ENCODE results near the gene TNIK. TPM values are rescaled to one million over a fixed set of nuclear protein-coding genes. Genes with fewer than 3 reads are reported as not detected.
"Not testable (repeated sequence)": the region's sequence is repeated elsewhere in the genome, so short reads cannot be mapped to it uniquely, and the experiment has no call there.

Gene TNIK
- total RNA-seq, 2 experiments from 2014 or later: 36.6 to 39.3 TPM

DNA sequence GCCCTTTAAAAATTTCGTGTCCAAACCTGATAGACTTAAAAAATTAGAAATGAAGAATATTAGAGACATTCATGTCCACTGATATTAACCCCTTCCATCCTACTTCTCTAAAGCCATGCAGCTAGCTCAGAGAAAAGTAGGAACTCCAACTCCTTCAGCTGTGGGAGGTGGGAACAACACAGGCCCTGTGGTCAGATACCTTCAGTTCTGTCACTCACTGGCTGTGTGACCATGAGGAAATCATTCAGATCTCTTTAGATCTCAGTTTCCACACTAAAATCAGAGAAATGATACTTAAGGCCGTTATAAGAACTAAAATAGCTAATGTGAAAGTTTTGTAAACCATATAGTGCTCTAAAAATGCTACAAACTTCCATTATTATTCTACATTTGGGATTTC is 209.8 kb downstream of the TNIK start:
- peaks cover 53% of the 10 kb centered on the region for H3K4me1 Mint-ChIP-seq
- H3K9me3 Mint-ChIP-seq (ENCODE audit: low read depth): no peaks in the 10 kb centered on the region
- DNase-seq: no peak
- ATAC-seq: no peak
- no peaks in the 10 kb centered on the region for H3K27me3 Mint-ChIP-seq
- no peak overlapping the region for H3K27ac Mint-ChIP-seq
- H3K36me3 Mint-ChIP-seq: peaks cover 18% of the 10 kb centered on the region
- H3K4me3 Mint-ChIP-seq: no peak overlapping the region
- CTCF ChIA-PET: interaction anchor here (1.3 kb wide), 1 partner anchor 209 kb away, joined by 3 read pairs; no protein-coding TSS in a partner anchor

DNA sequence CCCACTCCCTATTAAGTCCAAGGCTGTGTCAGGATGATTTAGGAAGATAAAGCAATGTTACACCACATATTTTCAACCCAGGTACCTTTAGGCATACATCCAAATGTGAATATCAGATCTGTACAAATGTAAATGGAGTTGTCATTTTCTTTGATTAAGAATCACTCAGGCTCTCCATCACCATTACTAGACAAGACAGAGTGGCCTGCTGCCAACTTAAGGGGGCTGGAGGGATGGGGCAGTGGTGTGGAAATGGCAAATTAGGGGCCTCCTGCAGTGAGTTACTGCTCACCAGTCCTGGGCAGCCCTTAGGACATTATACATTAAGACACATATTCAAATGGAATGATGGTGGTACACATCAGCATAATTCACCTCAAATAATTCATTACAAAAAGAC is 211.0 kb downstream of the TNIK start:
- DNase-seq (no peak), ATAC-seq (peak; percentile 12)
- CTCF ChIA-PET: interaction anchor here (0.7 to 2.6 kb wide), 6 partner anchors 9 to 317 kb away, joined by 3 to 12 read pairs (median 4); partner anchors contain the start of gene TNIK
- peaks cover 41% of the 10 kb centered on the region for H3K4me1 Mint-ChIP-seq
- H3K4me3 Mint-ChIP-seq: no peak overlapping the region
- no peaks in the 10 kb centered on the region for H3K9me3 Mint-ChIP-seq (ENCODE audit: low read depth)
- H3K27me3 Mint-ChIP-seq: no peaks in the 10 kb centered on the region
- H3K27ac Mint-ChIP-seq: no peak overlapping the region
- peaks cover 22% of the 10 kb centered on the region for H3K36me3 Mint-ChIP-seq

DNA sequence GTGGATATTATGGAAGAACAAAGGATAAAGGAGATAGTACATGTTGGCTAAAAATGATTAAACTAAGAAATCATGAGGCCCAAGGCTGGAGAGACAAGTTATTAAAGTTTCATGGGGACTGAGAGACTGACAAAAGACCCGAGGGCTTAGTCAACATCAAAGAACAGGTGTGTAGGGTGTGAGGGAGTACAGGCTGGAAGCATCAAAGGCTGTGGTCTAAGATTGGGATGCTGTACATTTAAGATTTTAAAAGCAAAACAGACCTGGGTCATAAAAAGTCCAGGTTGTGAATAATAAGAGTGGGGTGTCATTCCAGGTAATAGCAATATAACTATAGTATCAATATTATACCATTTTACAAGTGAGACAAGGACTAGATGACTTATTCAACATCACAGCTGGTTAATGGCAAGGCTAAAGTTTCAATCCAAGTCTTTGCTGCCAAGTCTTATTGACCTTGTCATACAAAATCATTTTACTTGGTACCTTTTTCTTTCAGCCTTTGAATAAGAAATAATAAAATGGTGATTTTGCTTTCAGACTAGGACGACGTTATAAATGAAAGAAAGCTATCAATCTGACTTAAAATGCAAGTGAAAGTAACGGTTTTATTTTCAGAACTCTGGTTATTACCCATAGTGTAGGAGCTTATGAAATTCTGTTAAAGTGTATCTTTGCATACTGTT is 211.6 kb downstream of the TNIK start:
- ATAC-seq (peak; percentile 76), DNase-seq (no peak)
- H3K4me1 Mint-ChIP-seq: peaks cover 34% of the 10 kb centered on the region
- H3K27ac Mint-ChIP-seq: no peak overlapping the region
- no peaks in the 10 kb centered on the region for H3K27me3 Mint-ChIP-seq
- CTCF ChIA-PET: interaction anchor here (0.8 to 2.6 kb wide), 5 partner anchors 10 to 318 kb away, joined by 3 to 12 read pairs (median 4); partner anchors contain the start of gene TNIK
- no peak overlapping the region for H3K4me3 Mint-ChIP-seq
- H3K9me3 Mint-ChIP-seq (ENCODE audit: low read depth): no peaks in the 10 kb centered on the region
- peaks cover 21% of the 10 kb centered on the region for H3K36me3 Mint-ChIP-seq

DNA sequence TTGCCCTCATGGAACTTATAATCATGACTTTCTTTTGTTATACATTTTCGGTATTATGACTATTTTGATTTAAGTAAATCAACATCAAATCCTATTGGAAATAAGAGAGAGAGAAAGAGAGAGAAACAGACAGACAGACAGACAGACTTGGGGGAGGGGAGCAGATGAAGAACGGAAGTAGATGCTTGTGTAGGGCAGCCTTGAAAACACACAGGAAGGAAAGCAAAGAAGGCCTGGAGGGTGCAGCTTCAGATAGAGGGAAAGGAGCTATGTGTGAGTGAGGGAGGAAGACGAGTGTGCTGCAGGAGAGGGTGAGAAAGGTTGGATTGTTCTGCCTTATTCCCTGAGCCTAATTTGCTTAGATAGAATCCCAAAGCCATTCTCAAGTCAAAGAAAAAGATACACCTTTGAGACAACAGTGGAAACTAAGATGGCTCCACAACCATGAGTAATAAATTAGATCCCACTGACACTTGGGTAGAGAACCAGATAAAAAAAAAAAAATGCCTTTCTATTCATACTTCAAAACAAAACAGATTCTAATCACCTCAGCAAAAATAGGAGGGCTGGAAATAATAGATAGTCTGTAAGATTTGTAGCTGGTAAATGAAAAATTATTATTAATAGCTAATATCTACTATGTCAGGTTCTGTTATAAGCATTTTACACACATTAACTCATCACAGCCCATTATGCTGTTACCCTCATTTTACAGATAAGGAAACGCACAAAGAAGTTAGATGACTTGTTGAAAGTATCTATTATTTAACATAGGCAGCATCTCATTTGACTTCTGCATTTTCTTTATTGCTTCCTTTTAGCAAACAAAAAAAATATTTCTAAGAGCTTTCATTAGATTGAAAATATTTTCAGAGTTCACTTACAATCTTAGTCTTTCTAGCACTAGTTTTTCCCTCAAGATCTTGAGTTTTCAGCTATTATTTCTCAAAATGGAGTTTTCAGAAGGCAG is 214.1 kb downstream of the TNIK start:
- H3K27me3 Mint-ChIP-seq: no peaks in the 10 kb centered on the region
- H3K4me3 Mint-ChIP-seq: no peak overlapping the region
- CTCF ChIA-PET: interaction anchor here (1.3 kb wide), 1 partner anchor 39 kb away, joined by 3 read pairs; no protein-coding TSS in a partner anchor
- peaks cover 2% of the 10 kb centered on the region for H3K9me3 Mint-ChIP-seq (ENCODE audit: low read depth)
- no peak for DNase-seq
- peaks cover 18% of the 10 kb centered on the region for H3K36me3 Mint-ChIP-seq
- peaks cover 19% of the 10 kb centered on the region for H3K4me1 Mint-ChIP-seq
- no peak for ATAC-seq
- no peak overlapping the region for H3K27ac Mint-ChIP-seq

DNA sequence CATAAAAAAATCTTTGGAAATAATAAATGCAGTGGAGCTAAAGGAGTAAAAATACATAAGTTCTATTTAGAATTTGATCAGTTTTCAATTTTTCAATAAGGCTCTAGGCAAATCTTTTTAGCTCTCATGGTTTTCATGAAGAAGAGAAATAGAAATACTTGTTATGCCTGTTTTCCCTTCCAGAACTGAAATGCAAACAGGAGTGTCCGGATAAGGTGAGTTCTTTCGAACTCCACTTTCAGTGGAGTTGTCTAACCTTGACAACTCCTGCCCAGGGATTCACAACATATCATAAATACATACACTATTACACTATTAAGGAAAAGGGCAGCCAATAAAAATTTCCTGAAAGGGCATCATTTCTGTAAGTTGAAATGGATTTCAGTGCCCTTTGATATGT is 217.3 kb downstream of the TNIK start:
- CTCF ChIA-PET: no interaction called here
- no peak overlapping the region for H3K4me3 Mint-ChIP-seq
- no peak overlapping the region for H3K27ac Mint-ChIP-seq
- peaks cover 9% of the 10 kb centered on the region for H3K36me3 Mint-ChIP-seq
- ATAC-seq (no peak), DNase-seq (no peak)
- H3K4me1 Mint-ChIP-seq: no peaks in the 10 kb centered on the region
- no peaks in the 10 kb centered on the region for H3K27me3 Mint-ChIP-seq
- peaks cover 2% of the 10 kb centered on the region for H3K9me3 Mint-ChIP-seq (ENCODE audit: low read depth)

DNA sequence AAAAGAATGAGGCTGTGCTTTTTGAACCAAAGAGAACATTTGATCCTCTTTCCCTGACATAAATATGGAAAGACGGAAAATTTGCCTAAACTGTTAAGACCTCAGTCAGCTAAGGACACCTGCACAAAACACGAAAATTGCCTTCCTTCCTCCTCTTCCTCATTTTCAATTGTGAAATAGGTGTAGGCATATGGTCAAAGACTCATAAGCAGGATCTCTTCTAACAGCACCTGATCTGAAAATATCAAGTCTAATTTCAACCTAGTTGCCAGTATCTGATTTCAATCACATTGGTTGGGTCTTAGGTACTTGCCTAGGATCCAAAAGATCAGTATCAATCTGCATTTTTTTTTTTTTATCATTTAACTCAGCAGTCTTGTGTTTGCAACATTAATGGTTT is 218.0 kb downstream of the TNIK start:
- CTCF ChIA-PET: no interaction called here
- Mint-ChIP-seq H3K4me3 (no peak overlapping the region), H3K4me1 (no peaks in the 10 kb centered on the region), H3K27me3 (no peaks in the 10 kb centered on the region), H3K27ac (no peak overlapping the region), H3K9me3 (ENCODE audit: low read depth) (peaks cover 2% of the 10 kb centered on the region), H3K36me3 (peaks cover 9% of the 10 kb centered on the region)
- DNase-seq (no peak), ATAC-seq (no peak)

DNA sequence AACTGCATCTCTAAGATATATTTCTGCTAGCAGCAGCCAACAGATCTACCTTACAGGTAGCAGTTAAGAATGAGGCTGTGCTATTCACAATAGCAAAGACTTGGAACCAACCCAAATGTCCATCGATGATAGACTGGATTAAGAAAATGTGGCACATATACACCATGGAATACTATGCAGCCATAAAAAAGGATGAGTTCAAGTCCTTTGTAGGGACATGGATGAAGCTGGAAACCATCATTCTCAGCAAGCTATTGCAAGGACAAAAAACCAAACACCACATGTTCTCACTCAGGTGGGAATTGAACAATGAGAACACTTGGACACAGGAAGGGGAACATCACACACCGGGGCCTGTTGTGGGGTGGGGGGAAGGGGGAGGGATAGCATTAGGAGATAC is 218.6 kb downstream of the TNIK start:
- H3K4me1 Mint-ChIP-seq; CTCF ChIA-PET; DNase-seq; H3K27me3 Mint-ChIP-seq; H3K27ac Mint-ChIP-seq; H3K9me3 Mint-ChIP-seq (ENCODE audit: low read depth); H3K4me3 Mint-ChIP-seq; ATAC-seq; H3K36me3 Mint-ChIP-seq: not testable (repeated sequence)

DNA sequence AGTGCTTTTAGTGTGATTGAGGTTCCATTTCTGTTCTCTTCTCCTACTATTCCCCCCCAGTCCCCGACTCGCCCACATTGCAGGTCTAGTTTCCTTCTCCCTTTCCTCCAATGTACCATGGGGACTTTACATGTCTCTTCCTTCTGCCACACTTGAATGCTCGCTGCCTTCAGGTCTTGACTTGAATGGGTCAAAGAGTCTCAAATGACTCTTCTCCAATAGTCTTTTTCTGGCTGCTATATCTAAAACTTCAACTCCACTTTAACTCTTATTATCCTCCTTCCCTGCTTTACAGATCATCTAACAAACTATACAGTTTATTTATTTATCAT is 219.7 kb downstream of the TNIK start:
- Mint-ChIP-seq H3K4me3 (no peak overlapping the region), H3K27me3 (no peaks in the 10 kb centered on the region), H3K9me3 (ENCODE audit: low read depth) (peaks cover 2% of the 10 kb centered on the region), H3K36me3 (peaks cover 9% of the 10 kb centered on the region), H3K27ac (no peak overlapping the region), H3K4me1 (no peaks in the 10 kb centered on the region)
- no peak for ATAC-seq
- no peak for DNase-seq
- CTCF ChIA-PET: no interaction called here

DNA sequence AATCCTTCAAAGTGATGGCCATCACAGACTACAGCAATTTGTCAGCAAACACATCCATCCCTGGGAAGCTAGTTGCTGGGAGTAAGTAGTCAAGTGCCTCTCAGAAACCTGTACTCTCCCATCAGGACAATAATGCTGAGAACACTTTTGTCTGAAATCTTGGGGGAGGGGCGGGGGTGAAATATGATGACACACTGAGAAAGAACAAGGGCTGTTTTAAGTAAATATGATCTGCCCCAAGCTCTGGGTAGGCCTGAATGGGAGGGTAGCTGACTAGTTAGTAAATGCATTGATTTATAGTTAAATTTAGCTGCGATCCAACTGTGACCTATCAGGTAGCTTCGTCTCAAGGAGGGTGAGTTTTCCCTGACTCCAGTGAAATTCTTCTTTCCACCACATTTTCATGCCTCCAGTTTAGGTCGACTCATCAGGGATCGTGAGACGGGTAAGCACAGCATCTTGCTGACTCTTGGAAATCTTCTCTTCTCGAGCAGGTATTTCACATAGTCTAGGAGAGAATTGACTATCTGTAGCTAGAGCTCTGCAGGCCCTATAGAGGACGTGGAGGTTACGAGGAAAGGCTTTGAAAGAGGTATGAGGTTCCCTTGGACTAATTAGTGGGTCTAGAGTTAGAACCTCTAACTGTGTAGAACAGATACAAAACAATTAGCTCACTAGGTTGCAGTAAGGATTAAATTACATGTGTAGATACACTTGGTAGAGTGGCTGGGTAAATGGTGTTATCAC is 220.3 kb downstream of the TNIK start:
- ATAC-seq: no peak
- CTCF ChIA-PET: no interaction called here
- H3K27ac Mint-ChIP-seq: no peak overlapping the region

DNA sequence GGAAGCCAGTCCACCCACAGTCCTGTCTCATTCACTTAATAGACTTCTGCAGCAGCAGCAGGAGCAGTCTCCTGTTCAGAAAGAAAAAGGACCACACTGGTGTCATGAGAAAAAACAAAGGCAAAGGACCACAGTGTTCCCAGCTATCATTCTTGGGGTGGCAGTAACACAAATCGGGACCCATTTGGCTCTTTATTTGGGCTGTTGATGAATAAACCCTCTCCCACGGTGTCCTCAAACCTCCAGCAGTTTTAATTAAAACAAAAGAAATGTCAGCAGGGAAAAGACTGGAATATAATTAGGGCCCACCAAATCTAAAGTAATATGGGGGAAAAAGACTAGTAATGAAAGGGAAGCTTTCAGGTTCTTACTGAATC is 223.2 kb downstream of the TNIK start:
- peaks cover 18% of the 10 kb centered on the region for H3K36me3 Mint-ChIP-seq
- peaks cover 20% of the 10 kb centered on the region for H3K4me1 Mint-ChIP-seq
- H3K27ac Mint-ChIP-seq: no peak overlapping the region
- H3K9me3 Mint-ChIP-seq (ENCODE audit: low read depth): no peaks in the 10 kb centered on the region
- no peak for DNase-seq
- ATAC-seq: no peak
- H3K27me3 Mint-ChIP-seq: no peaks in the 10 kb centered on the region
- CTCF ChIA-PET: no interaction called here
- H3K4me3 Mint-ChIP-seq: no peak overlapping the region

More for the DNA sequence above, 220.3 kb downstream of the TNIK start:
- Mint-ChIP-seq H3K4me3 (no peak overlapping the region), H3K27me3 (no peaks in the 10 kb centered on the region), H3K9me3 (ENCODE audit: low read depth) (peaks cover 2% of the 10 kb centered on the region), H3K36me3 (peaks cover 10% of the 10 kb centered on the region), H3K4me1 (peaks cover 3% of the 10 kb centered on the region)
- DNase-seq: no peak

DNA sequence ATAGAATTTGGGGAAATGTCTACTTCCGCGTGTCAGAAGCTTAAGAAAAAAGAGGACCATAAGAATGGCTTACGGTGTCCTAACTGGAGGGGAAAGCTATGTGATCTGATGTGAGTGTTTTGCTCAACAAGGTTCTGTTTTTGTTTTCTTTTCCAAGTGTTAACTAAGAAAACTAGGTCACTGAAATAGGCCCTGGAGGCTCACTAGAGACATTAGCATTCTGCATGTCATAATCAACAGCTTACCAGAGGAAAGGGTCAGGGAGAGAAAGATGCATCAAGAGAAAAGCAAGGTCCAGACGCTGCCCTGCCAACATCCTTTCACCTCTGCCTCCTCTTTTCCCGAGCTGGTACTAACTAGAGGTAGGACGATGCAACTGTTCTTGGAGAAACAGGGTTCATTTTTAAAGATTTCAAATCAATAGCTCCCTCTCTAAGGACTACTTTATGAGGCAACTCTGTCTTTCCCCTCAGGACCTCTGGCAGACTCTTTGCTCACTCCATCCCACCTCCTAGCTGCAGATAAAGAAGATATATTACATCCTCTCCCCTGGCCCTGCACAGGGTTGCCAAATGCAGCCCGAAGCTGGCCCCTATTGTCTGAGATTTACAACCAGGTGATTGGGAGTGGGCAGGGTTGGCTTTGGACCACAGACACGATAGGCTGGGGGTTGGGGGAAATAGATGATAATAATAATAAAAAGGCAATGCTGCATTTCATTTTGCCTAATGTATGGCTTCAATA is 223.8 kb downstream of the TNIK start:
- H3K27ac Mint-ChIP-seq: no peak overlapping the region
- DNase-seq (no peak), ATAC-seq (no peak)
- H3K4me3 Mint-ChIP-seq: no peak overlapping the region
- H3K27me3 Mint-ChIP-seq: no peaks in the 10 kb centered on the region
- CTCF ChIA-PET: interaction anchor here (0.5 kb wide), 1 partner anchor 234 kb away, joined by 3 read pairs; no protein-coding TSS in a partner anchor
- peaks cover 16% of the 10 kb centered on the region for H3K36me3 Mint-ChIP-seq
- H3K4me1 Mint-ChIP-seq: peaks cover 23% of the 10 kb centered on the region
- H3K9me3 Mint-ChIP-seq (ENCODE audit: low read depth): no peaks in the 10 kb centered on the region

DNA sequence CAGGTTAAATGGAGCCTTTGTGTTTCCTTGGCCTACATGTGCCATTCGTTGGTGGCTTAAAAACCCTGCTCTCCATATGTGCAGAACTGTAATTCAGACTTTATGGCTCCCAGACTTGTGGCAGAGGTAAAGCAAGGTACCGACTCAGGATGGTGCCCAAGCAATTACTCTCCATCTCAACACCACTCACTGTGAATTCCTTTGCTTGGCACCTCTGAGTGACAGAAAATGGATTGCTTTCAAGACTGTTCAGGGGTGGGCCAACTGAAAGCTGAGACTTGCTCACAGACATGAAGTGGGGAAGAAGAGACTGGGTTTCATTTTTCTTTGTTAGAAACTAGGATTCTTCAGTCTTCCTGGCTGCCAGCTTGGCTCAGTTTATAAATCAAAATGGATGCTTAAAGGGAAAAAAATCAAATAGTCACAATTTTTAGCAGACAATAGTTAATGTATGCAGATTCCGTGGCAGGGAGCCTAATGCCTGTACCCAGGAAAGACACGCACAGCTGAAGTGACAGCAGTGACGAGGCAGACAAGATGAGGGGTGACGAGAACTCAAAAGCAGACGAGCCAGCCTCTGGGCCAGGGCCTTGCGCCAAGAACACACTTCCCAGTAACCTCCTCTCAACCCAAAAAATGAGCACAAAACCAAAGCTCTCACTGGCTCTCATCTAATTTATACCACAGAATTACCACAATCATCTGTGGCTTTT is 225.8 kb downstream of the TNIK start:
- DNase-seq (no peak), ATAC-seq (no peak)
- Mint-ChIP-seq H3K4me3 (no peak overlapping the region), H3K4me1 (peaks cover 24% of the 10 kb centered on the region), H3K27me3 (no peaks in the 10 kb centered on the region), H3K27ac (no peak overlapping the region), H3K9me3 (ENCODE audit: low read depth) (no peaks in the 10 kb centered on the region), H3K36me3 (peaks cover 19% of the 10 kb centered on the region)
- CTCF ChIA-PET: no interaction called here
